GM19467 (cell line): ENCODE results near the gene TMEM141.
"Not testable (repeated sequence)": the region's sequence is repeated elsewhere in the genome, so short reads cannot be mapped to it uniquely, and the experiment has no call there.

Experiments
- ATAC-seq: cut with Tn5 transposase; IDR thresholded peaks from one replicate; pipeline ENCODE4 v1.9.1; 2021; ENCODE audit warnings: mild to moderate bottlenecking, moderate library complexity; ENCODE audit not compliant: unreplicated experiment

Gene TMEM141

DNA sequence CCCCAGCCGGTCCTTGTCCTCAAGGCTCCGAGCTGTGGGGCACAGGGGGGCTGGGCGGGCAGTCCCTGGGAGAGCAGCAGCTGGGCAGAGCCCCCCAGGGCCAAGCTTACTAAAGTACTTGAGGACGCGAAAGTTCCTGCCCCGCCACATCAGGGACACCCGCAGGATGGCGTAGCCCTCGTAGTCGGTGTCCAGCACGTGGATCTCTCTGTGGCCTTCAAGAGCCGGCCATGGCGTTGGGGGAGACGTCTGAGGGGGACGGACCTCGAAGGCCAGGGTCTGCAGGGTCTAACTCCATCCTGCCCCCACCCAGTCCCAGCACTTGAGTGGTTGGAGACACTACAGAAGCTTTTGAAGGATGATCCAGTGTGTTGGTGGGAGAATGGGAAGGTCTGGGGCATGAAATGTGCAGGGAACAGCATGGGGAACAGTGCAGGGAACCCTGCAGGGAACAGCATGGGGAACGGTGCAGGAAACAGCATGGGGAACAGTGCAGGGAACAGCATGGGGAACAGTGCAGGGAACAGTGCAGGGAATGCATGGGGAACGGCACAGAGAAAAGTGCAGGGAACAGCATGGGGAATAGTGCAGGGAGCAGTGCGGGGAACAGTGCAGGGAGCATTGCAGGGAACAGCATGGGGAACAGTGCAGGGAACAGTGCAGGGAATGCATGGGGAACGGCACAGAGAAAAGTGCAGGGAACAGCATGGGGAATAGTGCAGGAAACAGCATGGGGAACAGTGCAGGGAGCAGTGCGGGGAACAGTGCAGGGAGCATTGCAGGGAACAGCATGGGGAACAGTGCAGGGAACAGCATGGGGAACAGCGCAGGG, 35.6 kb upstream of the TMEM141 start:
- not testable (repeated sequence) for ATAC-seq

DNA sequence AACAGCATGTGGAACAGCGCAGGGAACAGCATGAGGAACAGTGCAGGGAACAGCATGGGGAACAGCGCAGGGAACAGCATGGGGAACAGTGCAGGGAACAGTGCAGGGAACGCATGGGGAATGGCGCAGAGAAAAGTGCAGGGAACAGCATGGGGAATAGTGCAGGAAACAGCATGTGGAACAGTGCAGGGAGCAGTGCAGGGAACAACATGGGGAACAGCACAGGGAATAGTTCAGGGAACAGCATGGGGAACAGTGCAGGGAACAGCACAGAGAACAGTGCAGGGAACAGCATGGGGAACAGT, 35.1 kb upstream of the TMEM141 start:
- no peak for ATAC-seq

DNA sequence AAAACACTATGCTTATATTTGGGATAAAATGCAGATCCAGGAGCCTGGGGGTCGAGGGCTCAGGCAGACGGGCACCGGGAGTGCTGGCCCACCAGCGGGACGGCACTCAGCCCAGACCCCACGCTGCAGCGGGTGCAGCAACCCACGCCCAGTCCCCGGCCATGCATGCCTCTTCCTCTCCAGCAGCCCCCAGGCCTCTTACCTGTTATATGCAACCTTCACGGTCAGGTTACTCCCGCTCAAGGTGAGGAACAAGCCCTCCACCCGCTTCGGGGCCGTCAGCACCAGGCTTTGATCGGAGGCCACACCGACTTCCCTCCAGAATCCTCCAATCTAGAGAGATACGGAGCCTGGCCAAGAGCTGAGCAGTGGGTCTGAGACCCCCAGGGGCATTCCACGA, 34.3 kb upstream of the TMEM141 start:
- ATAC-seq = no peak

DNA sequence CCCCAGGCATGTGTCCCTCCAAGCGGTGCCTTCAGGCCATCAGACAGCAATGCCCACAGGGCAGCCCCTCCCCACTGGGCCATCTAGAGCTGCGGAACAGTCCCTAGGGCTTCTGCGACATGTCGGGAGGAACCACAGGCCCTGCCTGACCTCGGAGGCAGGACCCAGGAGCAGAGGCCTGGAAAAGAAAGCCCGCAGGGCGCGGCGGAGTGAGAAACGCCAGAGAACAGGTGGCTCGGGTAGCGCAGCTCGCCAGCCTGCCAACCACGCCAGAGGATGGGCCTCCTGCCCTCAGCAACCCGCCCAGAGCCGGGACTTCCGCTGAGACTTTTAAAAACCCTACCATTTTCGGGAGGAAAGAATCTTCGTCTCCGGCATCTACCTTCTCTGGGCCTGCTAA, 33.8 kb upstream of the TMEM141 start:
- no peak for ATAC-seq

DNA sequence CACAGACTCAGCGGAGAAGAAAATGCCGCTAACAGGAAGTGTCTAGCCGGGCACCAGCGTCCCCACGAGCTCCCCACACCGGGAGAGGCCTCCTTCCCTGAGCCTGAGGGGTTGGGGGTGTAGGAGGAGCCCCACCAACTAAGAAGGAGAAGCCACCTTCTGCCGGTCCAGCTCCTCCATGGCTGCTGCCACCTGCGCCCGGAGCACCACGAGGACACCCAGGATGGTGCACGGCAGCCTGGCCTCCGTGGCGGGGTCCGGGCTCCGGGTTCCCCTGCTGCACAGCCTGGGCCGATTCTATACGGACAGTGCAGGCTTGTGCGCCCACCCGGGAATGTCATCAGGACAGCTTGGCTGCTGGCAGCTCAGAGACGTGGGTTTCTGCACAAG, 33.4 kb upstream of the TMEM141 start:
- no peak for ATAC-seq

DNA sequence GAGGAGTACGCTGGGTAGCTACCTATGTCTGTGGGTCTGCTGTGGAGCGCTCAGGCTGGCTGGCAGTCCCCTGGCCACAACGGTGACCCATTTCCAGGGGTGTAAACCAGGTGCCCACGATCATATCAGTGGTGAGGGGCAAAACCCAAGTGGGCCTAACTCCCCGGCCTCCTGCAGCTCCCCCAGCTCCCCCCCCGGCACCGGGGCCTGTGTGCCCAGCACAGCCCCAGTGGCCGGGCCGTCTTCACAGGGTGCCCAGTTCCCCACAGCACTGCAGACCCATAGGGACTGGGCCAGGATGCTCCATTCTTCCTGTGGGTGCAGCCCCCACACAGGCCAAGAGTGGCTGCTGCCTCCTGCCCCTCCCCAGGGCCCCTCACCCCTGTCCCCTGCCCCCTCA, 32.1 kb upstream of the TMEM141 start:
- no peak for ATAC-seq

DNA sequence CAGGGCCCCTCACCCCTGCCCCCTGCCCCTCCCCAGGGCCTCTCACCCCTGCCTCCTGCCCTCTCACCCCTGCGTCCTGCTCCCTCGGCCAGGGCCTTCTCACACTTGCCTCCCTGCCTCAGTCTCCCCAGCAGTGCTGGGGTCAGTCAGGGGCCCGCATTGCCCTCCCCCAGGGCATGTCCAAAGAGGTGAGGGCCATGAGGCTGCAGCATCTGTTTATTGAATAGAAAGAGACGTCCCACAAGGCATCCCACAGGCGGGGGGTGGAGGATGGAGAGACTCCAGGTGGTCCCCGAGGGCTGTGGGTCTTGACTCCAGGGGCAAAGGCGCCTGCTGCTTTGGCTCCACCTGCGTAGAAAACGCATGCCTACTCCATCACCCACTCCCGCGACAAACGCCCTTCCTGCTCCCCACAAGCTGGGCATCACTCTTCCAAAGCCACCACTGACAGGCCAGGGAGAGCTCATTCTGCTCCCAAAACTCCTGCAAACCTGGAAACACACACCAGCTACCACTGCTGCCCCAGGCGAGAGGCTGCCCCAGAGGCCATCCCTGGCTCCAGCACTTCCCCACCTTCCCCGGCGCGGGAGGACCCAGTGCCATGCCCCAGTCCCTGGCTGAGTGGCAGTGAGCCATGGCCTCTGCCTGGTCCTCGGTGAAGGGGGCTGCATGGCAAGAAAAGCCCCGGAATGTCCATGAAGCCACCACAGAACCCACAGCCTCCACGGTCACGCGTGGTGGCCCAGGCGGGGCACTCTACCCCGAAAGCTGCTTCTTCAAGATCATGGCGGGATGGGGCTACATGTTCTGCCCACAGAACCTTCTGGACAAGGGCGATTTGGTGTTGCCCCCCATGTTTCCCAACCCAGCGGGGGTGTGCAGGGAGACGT, 31.5 kb upstream of the TMEM141 start:
- no peak for ATAC-seq

DNA sequence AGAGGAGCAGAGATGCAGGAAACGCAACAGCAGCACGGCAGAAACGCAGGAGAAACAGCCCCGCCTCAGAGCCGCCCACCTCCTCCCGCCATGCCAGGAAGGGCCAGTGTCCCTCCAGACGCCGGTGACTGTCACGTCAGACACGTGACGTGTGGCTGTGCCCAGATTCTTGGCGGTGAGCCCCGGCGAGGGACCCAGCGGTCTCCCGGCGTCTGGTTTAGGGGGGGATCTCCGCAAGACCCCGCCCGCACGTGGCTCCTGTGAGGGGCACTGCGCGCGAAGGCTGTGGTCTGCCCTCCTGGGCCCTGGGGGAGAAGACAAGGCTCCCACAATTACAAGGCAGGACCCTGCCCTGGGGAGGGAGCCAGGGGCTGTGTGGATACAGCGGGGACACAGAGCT, 30.7 kb upstream of the TMEM141 start:
- no peak for ATAC-seq

DNA sequence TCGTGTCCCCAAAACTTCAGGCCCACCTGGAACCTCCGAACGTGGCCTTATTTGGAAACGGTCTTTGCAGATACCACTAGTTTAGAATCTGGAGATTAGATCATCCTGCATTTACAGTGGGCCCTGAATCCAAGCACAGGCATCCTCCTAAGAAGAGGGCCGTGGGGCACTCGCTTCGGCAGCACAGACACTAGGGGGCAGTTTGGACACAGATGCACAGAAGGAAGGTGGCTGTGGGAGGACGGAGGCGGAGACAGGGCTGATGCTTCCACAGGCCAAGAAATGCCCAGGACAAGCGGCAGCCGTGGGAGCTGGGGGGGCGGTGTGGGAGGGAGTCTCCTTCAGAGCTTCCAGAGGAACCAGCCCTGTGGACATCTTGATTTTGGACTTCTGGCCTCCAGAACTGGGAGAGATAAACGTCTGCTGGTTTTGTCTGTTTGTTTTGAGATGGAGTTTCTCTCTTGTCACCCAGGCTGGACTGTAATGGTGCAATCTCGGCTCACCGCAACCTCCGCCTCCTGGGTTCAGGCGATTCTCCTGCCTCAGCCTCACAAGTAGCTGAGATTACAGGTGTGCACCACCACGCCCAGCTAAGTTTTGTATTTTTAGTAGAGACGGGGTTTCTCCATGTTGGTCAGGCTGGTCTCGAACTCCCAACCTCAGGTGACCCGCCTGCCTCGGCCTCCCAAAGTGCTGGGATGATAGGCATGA, 30.2 kb upstream of the TMEM141 start:
- not testable (repeated sequence) for ATAC-seq

DNA sequence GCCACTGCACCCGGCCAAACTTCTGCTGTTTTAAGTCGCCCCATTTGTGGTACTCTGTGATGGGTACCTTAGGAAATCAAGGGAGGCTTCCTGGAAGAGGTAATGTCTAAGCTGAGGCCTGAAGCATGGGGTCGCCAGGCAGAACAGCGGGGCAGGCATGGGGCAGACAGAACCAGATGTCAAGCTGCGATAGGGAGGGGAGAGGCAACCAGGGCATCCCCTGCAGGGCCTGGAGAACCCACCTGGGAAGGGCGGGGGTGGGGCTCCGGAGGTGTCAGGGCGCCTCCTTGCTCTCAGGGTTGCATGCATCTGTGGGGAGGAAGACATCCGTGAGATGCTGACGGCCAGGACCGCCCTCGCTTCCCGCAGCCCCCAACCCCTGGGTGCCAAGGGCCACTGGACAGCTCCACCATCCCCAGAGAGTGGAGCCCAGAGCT, 29.6 kb upstream of the TMEM141 start:
- ATAC-seq = no peak

DNA sequence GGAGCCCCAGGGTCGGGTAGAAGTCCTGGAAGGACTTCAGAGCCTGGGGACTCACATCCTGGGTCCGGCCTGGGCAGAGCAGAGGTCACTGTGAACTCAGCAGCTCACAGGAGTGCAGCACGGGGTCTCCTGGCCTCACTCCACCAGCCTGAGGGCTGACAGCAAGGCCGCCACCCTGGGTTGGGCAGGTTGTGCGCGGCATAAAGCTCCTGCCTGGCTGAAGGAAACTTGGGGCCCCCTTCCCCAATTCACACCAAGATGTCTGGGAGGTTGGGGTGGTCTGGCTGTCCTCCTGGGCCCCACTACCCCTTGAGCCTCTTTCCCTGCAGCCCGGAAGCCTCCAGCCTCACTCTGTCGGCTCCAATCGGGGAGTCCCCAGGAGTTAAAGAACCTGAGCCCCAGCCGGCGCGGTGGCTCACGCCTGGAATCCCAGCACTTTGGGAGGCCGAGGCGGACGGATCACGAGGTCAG, 28.9 kb upstream of the TMEM141 start:
- ATAC-seq = no peak

DNA sequence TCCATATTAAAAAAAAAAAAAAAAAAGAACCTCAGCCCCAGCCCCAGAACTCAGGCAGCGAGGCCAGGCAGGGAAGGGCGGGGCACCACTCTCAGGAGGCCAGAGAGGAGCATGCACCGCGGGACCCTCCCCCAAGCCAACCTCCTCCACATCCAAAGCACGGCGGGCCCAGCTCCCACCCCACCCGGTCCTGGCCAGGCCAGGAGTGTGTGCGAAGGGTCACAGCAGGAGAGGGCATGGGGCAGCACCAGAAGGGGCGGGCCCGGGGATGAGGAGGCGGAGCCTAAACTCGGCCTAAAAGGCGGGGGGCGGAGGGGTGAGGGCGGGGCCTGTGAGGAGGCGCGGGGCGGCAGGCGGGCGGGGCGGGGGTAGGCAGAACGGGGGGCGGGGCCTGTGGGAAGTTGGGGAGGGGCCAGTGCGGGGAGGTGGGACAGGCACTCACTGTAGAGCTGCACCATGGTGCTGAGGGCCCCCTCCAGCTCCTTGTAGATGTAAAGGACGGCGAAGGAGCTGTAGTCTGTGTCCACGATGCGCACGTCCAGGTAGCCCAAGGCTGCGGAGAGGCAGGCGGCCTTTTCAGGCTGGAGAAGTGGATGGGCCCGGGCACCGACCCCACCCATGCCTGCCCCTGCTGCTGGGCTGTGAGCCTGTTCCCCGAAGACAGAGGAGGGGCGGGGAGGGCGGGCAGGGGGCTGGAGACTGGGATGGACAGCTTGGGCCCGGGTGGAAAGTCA, 28.1 kb upstream of the TMEM141 start:
- no peak for ATAC-seq

DNA sequence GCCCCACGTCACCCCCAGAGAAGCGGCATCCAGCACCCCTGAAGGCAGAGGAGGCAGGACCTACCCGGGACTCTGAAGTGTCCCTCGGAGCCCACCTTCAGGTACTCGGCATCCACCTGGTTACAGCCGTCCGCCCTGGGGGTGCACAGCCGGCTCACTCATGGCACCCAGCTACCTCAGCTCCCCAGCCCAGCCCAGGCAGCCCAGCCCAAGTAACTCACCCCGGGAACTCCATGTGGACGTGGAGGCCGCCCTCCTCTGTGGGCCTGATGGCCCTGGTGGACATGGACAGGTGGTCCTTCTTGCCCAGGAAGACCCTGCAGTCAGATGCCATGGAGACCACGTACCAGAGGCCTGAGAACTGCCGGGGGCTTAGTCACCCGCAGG, 27.5 kb upstream of the TMEM141 start:
- ATAC-seq = no peak

DNA sequence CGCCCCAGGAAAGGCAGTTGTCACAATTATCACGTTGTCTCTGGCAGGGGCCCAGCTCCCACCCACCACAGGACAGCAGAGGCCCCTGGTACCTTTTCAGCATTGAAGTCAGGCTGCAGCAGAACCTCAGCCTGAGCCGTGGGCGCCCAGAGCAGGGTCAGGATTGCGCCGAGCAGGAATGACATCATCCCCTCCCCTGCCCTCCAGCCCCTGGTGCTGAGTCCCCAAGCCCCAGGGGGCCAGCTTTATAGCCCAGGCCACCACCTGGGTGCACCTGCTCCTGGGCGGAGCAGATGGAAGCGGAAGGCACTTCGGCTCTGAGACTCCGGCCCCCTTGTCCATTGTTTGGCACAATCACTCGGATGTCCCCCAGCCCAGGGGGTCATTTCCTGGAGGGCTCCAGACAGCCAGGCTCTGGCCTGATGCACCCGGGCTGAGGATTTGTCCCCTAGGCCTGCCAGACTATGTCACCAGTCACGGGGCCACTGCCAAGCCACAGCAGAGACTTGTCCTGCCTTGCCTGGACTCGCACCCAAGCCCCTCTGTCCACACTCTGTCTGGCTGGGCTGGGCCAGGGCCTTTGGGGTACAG, 26.7 kb upstream of the TMEM141 start, which contains the start of gene LCN15:
TSS of gene LCN15 (minus strand) at position 218 of the 591 bp plus-strand sequence. CDS start at position 188, 30 bp downstream.
- ATAC-seq = no peak

DNA sequence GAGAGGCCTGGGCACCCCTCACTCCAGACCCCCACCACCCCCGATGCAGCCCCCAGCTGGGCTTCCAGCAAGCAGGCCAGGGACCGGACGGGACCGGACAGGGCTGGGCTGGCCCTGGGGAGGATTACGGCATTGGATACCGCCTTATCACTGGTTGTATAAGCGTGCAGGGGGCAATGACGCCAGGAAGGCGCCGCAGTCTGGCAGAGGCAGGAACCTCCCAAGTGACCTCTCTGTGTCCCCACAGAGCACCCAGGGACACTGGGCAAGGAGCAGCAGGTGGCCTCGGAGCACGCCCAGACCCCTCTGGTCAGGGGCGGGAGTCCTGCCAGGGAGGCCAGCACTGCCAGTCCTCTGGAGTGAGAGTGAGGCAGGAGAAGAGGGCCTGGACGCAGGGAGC, 26.1 kb upstream of the TMEM141 start:
- no peak for ATAC-seq

DNA sequence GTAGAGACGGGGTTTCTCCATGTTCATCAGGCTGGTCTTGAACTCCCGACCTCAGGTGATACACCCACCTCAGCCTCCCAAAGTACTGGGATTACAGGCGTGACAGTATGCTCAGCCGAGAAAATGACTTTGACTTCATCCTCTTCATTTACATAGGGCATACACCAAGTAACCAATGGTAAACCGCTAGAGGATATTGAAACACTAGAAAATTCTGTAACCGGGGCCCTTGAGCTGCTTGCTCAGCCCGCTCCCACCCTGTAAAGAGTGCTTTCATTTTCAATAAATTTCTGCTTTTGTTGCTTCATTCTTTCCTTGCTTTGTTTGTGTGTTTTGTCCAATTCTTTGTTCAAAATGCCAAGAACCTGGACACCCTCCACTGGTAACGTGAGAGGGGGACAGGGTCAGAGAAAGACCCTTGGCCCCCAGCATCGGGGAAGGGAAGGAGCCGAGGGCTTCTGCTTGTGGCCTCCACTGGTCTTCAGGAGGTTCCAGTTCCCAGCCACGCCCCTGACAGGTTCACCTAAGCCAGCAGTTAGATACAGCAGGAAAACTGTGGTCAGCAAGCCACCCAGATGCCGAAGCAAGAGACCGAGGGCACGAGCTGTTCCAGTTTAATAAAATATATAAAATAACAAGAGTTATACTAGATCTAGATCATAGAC, 25.3 kb upstream of the TMEM141 start:
- ATAC-seq = not testable (repeated sequence)

DNA sequence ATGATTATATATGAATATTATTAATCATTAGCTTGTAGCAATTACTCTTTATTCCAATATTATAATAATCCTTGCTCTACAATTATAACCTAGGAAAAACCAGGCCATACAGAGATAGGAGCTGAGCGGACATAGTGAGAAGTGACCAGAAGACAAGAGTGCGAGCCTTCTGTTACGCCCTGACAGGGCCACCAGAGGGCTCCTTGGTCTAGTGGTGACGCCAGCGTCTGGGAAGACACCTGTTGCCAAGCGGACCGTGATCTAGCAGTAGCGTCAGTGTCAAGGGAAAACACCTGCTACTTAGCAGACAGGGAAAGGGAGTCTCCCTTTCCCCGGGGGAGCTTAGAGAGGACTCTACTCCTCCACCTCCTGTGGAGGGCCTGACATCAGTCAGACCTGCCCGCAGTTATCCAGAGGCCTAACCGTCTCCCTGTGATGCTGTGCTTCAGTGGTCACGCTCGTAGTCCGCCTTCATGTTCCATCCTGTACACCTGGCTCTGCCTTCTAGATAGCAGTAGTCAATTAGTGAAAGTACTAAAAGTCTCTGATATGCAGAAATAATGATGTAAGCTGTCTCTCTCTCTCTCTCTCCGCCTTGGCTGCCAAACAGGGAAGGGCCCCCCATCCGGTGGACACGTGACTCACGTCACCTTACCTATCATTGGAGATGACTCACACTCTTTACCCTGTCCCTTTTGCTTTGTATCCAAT, 24.6 kb upstream of the TMEM141 start:
- ATAC-seq = not testable (repeated sequence)

DNA sequence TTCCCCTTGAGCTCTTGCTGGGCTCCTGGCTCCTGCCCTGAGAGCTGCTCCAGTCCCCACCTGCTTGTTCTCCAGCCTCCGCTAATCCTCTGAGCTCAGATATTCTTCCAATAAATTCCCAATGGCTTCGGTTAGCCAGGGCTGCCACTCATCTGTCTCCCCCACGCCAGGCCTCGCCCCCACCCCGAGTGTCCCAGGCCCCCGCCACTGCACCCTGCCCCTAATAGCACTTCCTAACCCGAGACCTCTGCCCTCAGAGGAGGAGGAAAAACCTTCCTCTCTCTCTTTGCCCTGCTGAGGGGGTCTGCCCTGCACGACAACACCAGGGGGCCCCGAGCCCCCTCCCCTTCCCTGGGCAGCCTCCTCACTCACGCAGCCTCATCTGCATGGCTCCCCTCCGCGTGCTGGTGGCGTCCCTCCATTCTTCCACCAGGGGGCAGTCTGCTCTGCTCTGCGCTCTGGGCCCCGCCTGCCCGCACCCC, 21.4 kb upstream of the TMEM141 start:
- ATAC-seq = no peak

DNA sequence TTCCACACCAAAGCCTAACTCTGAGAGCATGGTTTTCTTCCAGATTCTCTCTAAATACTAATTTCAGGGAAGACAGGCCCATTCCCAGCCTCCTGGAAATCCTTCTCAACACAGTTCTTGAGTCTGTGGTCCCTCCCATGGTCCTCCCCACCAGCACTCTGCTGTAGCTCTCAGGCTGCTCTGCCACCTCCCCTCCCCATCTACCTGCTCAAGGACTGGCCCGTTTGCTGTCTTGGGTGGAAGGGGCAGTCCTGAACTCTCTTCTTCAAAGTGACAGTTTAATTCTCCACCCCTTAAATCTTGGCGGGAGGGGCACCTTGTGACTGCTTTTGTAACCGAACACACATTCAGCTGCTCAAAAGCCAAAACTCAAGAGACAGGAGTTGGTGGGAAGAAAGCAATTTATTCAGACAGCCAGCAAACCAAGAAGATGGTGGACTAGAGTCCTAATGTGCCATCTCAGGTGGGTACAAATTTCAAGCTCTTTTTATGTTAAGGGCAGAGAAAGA, 19.2 kb upstream of the TMEM141 start:
- ATAC-seq = no peak
